ENCODE data around the gene OOSP1.
"Not testable (repeated sequence)": the region's sequence is repeated elsewhere in the genome, so short reads cannot be mapped to it uniquely, and the experiment has no call there.

GRCh38 chr11:59982037-59982436 is 43.8 kb downstream of the OOSP1 start:
- TF ChIP-seq EZH2phosphoT487 (IDR thresholded peaks at IDR 0.05; ENCODE audit: insufficient read depth, low read depth); EZH2 (IDR thresholded peaks at IDR 0.05; ENCODE audit: insufficient read depth, poor library complexity, severe bottlenecking): not testable (repeated sequence)
